ENCODE results near the gene PFDN2.

DNA sequence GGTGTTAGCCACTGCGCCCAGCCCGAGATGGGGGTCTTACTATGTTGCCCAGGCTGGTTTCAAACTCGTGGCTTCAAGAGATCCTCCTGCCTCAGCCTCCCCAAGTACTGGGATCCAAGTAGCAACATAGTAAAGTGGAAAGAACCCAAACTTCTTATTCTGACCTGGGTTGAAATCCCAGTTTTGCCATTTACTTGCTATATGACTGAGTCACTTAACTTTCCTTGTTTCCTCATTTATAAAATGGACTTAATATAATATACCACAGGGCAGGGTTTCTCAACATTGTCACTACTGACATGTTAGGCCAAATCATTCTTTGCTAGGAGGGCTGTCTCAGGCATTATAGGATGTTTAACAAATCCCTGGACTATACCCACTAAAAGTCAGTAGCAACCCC, 6.7 kb downstream of the PFDN2 start:
- TF ChIP-seq, protein P1, sequence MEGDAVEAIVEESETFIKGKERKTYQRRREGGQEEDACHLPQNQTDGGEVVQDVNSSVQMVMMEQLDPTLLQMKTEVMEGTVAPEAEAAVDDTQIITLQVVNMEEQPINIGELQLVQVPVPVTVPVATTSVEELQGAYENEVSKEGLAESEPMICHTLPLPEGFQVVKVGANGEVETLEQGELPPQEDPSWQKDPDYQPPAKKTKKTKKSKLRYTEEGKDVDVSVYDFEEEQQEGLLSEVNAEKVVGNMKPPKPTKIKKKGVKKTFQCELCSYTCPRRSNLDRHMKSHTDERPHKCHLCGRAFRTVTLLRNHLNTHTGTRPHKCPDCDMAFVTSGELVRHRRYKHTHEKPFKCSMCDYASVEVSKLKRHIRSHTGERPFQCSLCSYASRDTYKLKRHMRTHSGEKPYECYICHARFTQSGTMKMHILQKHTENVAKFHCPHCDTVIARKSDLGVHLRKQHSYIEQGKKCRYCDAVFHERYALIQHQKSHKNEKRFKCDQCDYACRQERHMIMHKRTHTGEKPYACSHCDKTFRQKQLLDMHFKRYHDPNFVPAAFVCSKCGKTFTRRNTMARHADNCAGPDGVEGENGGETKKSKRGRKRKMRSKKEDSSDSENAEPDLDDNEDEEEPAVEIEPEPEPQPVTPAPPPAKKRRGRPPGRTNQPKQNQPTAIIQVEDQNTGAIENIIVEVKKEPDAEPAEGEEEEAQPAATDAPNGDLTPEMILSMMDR (IDR thresholded peaks at IDR 0.05; ENCODE audit: poor library complexity): no peak
- TF ChIP-seq EZH2phosphoT487 (IDR thresholded peaks at IDR 0.05; ENCODE audit: low read depth, severe bottlenecking, unreplicated experiment) (no peak), EZH2 (IDR thresholded peaks at IDR 0.05; ENCODE audit: borderline replicate concordance) (no peak)
